Breast epithelium (tissue), 4 donors: ENCODE measurements around the gene PGRMC1. TPM values are rescaled to one million over a fixed set of nuclear protein-coding genes. Genes with fewer than 3 reads are reported as not detected.

Experiments
- DNase-seq, 2 donors: peaks; one replicate each; pipeline ENCODE4 v3.0.0-alpha.2; 2019; ENCODE audit warnings: low spot score in 2 of 2
- H3K27ac ChIP-seq, 2 donors: fragments of 200-600 bp; sonication (generic) in 1 of 2; one replicate each; pipeline ENCODE4 v1.5.1; 2016 to 2019; ENCODE audit warnings: mild to moderate bottlenecking in 1 of 2
- H3K27me3 ChIP-seq, 2 donors: fragments of 200-600 bp; sonication (generic) in 1 of 2; one replicate each; pipeline versions ENCODE4 v1.5.1 to v1.6.0; 2017 to 2019; ENCODE audit warnings: control low read depth in 1 of 2, mild to moderate bottlenecking in 1 of 2
- H3K36me3 ChIP-seq: fragments of 200-600 bp; one replicate; pipeline ENCODE4 v1.5.1; 2019
- H3K4me1 ChIP-seq, 2 donors: fragments of 200-600 bp; sonication (generic); one replicate each; pipeline ENCODE4 v1.5.1; 2016 to 2019; ENCODE audit warnings: control low read depth in 1 of 2
- H3K4me3 ChIP-seq, 3 donors: fragments of 200-600 bp; sonication (generic); 1 replicate in 2 of 3; 2 replicates in 1 of 3; pipeline ENCODE4 v1.5.1; 2016 to 2019; ENCODE audit warnings: mild to moderate bottlenecking in 3 of 3, moderate library complexity in 2 of 3
- H3K9me3 ChIP-seq, 2 donors: fragments of 200-600 bp; sonication (generic) in 1 of 2; one replicate each; pipeline ENCODE4 v1.5.1; 2016 to 2019; ENCODE audit warnings: control low read depth in 1 of 2
- POLR2A ChIP-seq: fragments of 450-650 bp; IDR thresholded peaks from one replicate; pipeline ENCODE4 v1.6.1; 2016; ENCODE audit warnings: antibody characterized with exemption, mild to moderate bottlenecking, moderate library complexity
- POLR2AphosphoS5 ChIP-seq, 3 donors: sonication (generic); formaldehyde crosslinking; IDR thresholded peaks; one replicate each; pipeline ENCODE4 v1.6.1; 2017; ENCODE audit warnings: antibody characterized with exemption in 3 of 3
- intact Hi-C: fragments of 100-400 bp; cut with DNase I; formaldehyde crosslinking; loops from one replicate; pipeline ENCODE4 v1.15.1; 2023; ENCODE audit warnings: low total_unique reads
- total RNA-seq, 3 donors: library from RNA; depleted of rRNA; stranded (reverse); fragments of >200 nt; gene quantifications; one replicate each; pipeline ENCODE4 v1.1.0, GENCODE V29; 2016
- TF ChIP-seq, protein P1 (sequence below), 3 donors: fragments of 450-650 bp; IDR thresholded peaks; one replicate each; pipeline ENCODE4 v1.5.1; 2016 to 2017; ENCODE audit warnings: antibody characterized with exemption in 3 of 3, mild to moderate bottlenecking in 3 of 3, moderate library complexity in 3 of 3

PGRMC1 gene
- total RNA-seq, 3 donors from 2014 or later = 118 to 217 (median 177) TPM

DNA sequence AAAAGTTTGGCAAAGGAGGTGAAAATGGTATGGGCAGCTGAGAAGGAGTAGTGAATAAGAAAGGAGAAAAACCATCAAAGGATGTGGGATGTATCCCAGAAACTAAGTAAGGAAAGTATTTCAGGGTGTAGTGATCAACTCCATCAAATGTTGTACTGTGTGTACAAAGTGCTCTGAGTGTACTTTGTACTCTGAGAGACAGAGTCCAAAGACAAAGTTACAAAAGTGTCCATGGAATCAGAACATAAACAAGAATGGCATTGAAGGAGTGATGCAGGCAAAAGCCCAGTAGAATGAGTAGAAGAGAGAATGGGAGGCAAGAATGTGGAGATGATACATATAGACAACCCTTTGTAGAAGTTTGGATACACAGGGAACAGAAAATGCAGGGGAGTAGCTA is 12.3 kb upstream of the PGRMC1 start:
- TF ChIP-seq POLR2A = no peak
- no peak for TF ChIP-seq POLR2AphosphoS5 (IDR thresholded peaks at IDR 0.05)
- TF ChIP-seq, protein P1, sequence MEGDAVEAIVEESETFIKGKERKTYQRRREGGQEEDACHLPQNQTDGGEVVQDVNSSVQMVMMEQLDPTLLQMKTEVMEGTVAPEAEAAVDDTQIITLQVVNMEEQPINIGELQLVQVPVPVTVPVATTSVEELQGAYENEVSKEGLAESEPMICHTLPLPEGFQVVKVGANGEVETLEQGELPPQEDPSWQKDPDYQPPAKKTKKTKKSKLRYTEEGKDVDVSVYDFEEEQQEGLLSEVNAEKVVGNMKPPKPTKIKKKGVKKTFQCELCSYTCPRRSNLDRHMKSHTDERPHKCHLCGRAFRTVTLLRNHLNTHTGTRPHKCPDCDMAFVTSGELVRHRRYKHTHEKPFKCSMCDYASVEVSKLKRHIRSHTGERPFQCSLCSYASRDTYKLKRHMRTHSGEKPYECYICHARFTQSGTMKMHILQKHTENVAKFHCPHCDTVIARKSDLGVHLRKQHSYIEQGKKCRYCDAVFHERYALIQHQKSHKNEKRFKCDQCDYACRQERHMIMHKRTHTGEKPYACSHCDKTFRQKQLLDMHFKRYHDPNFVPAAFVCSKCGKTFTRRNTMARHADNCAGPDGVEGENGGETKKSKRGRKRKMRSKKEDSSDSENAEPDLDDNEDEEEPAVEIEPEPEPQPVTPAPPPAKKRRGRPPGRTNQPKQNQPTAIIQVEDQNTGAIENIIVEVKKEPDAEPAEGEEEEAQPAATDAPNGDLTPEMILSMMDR (IDR thresholded peaks at IDR 0.05) = no peak
- Histone ChIP-seq H3K27ac (no peak overlapping the region), H3K9me3 (no peaks in the 10 kb centered on the region), H3K36me3 (no peaks in the 10 kb centered on the region), H3K4me3 (no peak overlapping the region), H3K27me3 (peaks cover 0 to 38% of the 10 kb centered on the region in 2 donors), H3K4me1 (no peaks in the 10 kb centered on the region)
- intact Hi-C loops = no loop called here
- DNase-seq = no peak

DNA sequence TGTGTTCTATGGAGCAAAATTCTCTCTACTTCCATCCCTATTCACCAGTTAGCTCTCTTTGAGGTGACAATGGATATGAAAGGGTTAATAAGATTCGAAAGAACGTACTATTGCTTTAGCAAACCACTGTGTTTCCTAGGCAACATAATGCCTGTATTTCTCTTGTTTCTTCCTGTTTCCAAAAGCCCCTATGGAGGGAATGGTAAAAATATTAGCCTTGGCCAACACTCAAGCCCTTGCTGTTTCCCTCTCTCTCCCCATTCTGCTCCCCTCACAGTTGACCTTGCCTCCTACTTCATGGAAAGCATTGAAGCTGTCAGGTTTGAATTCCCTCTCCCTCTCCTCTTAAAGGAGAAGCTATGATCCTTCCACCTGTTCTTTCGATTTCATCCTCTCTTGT is 9.6 kb upstream of the PGRMC1 start:
- no peaks in the 10 kb centered on the region for H3K36me3 ChIP-seq
- H3K4me1 ChIP-seq = no peaks in the 10 kb centered on the region
- no peak for DNase-seq
- no peaks in the 10 kb centered on the region for H3K9me3 ChIP-seq
- no peak overlapping the region for H3K4me3 ChIP-seq
- H3K27ac ChIP-seq = no peak overlapping the region
- peaks cover 0 to 28% of the 10 kb centered on the region in 2 donors for H3K27me3 ChIP-seq
- intact Hi-C loops = no loop called here
- TF ChIP-seq POLR2AphosphoS5 (IDR thresholded peaks at IDR 0.05) = no peak
- no peak for TF ChIP-seq POLR2A
- TF ChIP-seq, protein P1 (IDR thresholded peaks at IDR 0.05) = no peak

DNA sequence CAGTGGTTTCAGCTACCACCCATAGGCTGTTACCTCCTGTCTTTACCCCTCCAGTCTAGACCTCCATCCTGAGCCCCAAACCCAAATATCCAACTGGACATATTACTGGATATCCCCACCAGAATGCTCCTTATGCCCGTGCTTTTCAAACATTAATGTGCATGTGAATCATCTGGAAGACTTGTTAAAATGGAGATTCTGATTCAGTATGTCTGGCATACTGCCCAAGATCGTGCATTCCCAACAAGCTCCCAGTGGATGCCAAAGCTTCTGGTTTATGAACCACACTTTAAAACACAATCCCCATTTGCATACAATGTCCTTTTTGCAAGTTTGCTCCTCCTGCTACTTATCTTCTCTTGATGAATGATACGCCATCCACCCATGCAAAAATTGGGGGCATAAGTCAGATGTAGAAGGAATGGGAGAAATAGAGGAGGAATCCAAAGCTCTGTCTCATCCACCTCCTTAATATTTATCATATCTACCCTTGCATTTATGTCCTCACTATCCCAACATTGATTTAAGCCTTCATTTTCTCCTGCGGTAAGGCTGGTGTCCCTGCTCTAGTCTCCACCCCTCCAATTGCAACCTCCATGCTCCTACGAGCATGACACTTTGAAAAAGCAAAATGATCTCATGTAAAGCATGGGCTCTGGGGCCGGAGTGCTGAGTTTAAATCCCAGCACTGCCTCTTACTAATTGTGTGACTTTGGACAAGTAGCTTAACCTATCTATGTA is 7.4 kb upstream of the PGRMC1 start:
- Histone ChIP-seq H3K4me1 (no peaks in the 10 kb centered on the region), H3K27me3 (peaks cover 0 to 22% of the 10 kb centered on the region in 2 donors), H3K9me3 (no peaks in the 10 kb centered on the region), H3K36me3 (no peaks in the 10 kb centered on the region), H3K4me3 (no peak overlapping the region), H3K27ac (no peak overlapping the region)
- TF ChIP-seq POLR2A (no peak), POLR2AphosphoS5 (IDR thresholded peaks at IDR 0.05) (no peak)
- TF ChIP-seq, protein P1 (IDR thresholded peaks at IDR 0.05) = no peak
- no peak for DNase-seq
- intact Hi-C loops = no loop called here

DNA sequence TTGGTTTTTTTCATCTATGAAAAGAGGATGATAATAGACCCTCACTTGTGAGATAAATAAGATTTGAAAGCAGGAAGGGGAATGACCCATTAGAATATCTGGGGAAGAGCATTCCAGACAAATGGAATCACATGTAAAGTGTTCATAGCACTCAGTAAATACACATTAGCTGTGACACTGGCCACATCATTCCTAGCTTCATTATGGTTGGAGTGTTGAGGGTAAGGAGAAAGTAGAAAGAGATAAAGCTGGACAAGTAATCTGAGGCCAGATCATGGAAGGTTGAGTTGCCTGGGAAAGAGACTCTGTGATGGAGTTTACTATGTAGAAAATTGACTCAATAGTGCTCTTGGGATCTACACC is 6.9 kb upstream of the PGRMC1 start:
- H3K9me3 ChIP-seq = no peaks in the 10 kb centered on the region
- no peak for DNase-seq
- peaks cover 0 to 17% of the 10 kb centered on the region in 2 donors for H3K27me3 ChIP-seq
- no peak overlapping the region for H3K27ac ChIP-seq
- no peaks in the 10 kb centered on the region for H3K36me3 ChIP-seq
- TF ChIP-seq POLR2AphosphoS5 (IDR thresholded peaks at IDR 0.05) = no peak
- TF ChIP-seq, protein P1 (IDR thresholded peaks at IDR 0.05) = no peak
- TF ChIP-seq POLR2A = no peak
- no peaks in the 10 kb centered on the region for H3K4me1 ChIP-seq
- no peak overlapping the region for H3K4me3 ChIP-seq
- intact Hi-C loops = no loop called here

DNA sequence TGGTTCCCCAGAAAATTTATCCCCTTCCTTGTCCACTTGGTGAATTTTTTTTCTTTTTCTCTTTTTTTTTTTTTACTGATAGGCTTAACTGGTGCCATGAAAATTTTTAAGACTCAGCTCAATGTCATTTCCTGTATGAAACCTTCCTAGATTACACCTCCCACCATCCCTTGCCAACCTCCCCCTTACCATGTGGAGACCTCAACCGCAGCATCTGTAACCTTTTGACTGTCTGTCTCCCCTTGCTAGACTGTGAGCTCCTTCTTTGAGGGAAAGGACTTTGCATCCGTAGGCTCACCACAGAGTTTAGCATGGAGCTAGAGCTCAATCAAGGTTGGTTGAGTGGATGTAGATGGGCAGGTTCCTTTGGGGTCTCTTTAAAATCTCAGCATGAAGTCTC is 5.2 kb upstream of the PGRMC1 start:
- H3K4me1 ChIP-seq = no peaks in the 10 kb centered on the region
- H3K4me3 ChIP-seq = no peak overlapping the region
- DNase-seq = no peak
- no peaks in the 10 kb centered on the region for H3K36me3 ChIP-seq
- H3K9me3 ChIP-seq = no peaks in the 10 kb centered on the region
- peaks cover 0 to 17% of the 10 kb centered on the region in 2 donors for H3K27me3 ChIP-seq
- intact Hi-C loops = no loop called here
- no peak overlapping the region for H3K27ac ChIP-seq
- TF ChIP-seq, protein P1 (IDR thresholded peaks at IDR 0.05) = no peak
- TF ChIP-seq POLR2A = no peak
- TF ChIP-seq POLR2AphosphoS5 (IDR thresholded peaks at IDR 0.05) = no peak
